ENCODE results near the gene TMEM184C. TPM values are rescaled to one million over a fixed set of nuclear protein-coding genes. Genes with fewer than 3 reads are reported as not detected.

The TMEM184C gene
- total and polyA plus RNA-seq, 2 donors (not counting 1 experiment from before 2014, with no cell fraction given), result 30.6 to 34.3 TPM

- Histone ChIP-seq H3K4me3 (replicated peaks in 1 of 4; ENCODE audit: control extremely low read depth in 1 of 4, insufficient read depth in 1 of 4, low read depth in 3 of 4, low read length in 4 of 4) (no peak overlapping the region), H3K9me3 (ENCODE audit: control insufficient read depth, insufficient read depth, low read depth, low read length) (no peaks in the 10 kb centered on the region), H4K20me1 (ENCODE audit: control insufficient read depth, extremely low read depth, insufficient read depth, low read length) (no peaks in the 10 kb centered on the region), H3K27me3 (ENCODE audit: control insufficient read depth, insufficient read depth, low read length) (no peaks in the 10 kb centered on the region), H3K27ac (ENCODE audit: insufficient read depth, low read length) (no peak overlapping the region), H3K4me1 (ENCODE audit: control insufficient read depth, extremely low read depth, insufficient read depth, low read length) (no peaks in the 10 kb centered on the region), H3K4me2 (ENCODE audit: extremely low read depth, insufficient read depth, low read length) (no peak overlapping the region), H3K9ac (ENCODE audit: insufficient read depth, low read length) (no peak overlapping the region), H2AFZ (ENCODE audit: low read length) (no peak overlapping the region), H3K79me2 (ENCODE audit: control insufficient read depth, insufficient read depth, low read length) (peaks cover 2% of the 10 kb centered on the region), H3K36me3 (ENCODE audit: control insufficient read depth, insufficient read depth, low read length) (no peaks in the 10 kb centered on the region)
- TF ChIP-seq CTCF (conservative IDR thresholded peaks at IDR 0.05 in 1 of 2, IDR thresholded peaks at IDR 0.05 in 1 of 2; ENCODE audit: low read depth in 1 of 2, low read length in 2 of 2) (no peak), EZH2 (IDR thresholded peaks at IDR 0.05; ENCODE audit: low read length, missing control alignments) (no peak)
- DNase-seq (ENCODE audit: low read depth in 2 of 2), result no peak
Measured at GRCh38 chr4:147626903-147627302, 9.7 kb downstream of the TMEM184C start.

GRCh38 chr4:147628415-147628814, 11.2 kb downstream of the TMEM184C start:
- Histone ChIP-seq H3K4me3 (replicated peaks in 1 of 4; ENCODE audit: control extremely low read depth in 1 of 4, insufficient read depth in 1 of 4, low read depth in 3 of 4, low read length in 4 of 4) (no peak overlapping the region), H2AFZ (ENCODE audit: low read length) (no peak overlapping the region), H3K79me2 (ENCODE audit: control insufficient read depth, insufficient read depth, low read length) (no peaks in the 10 kb centered on the region), H3K4me1 (ENCODE audit: control insufficient read depth, extremely low read depth, insufficient read depth, low read length) (no peaks in the 10 kb centered on the region), H4K20me1 (ENCODE audit: control insufficient read depth, extremely low read depth, insufficient read depth, low read length) (no peaks in the 10 kb centered on the region), H3K27me3 (ENCODE audit: control insufficient read depth, insufficient read depth, low read length) (no peaks in the 10 kb centered on the region), H3K36me3 (ENCODE audit: control insufficient read depth, insufficient read depth, low read length) (no peaks in the 10 kb centered on the region), H3K27ac (ENCODE audit: insufficient read depth, low read length) (no peak overlapping the region), H3K9me3 (ENCODE audit: control insufficient read depth, insufficient read depth, low read depth, low read length) (no peaks in the 10 kb centered on the region), H3K4me2 (ENCODE audit: extremely low read depth, insufficient read depth, low read length) (no peak overlapping the region), H3K9ac (ENCODE audit: insufficient read depth, low read length) (no peak overlapping the region)
- DNase-seq (ENCODE audit: low read depth in 2 of 2), result no peak
- TF ChIP-seq CTCF (conservative IDR thresholded peaks at IDR 0.05 in 1 of 2, IDR thresholded peaks at IDR 0.05 in 1 of 2; ENCODE audit: low read depth in 1 of 2, low read length in 2 of 2), result no peak
- TF ChIP-seq EZH2 (IDR thresholded peaks at IDR 0.05; ENCODE audit: low read length, missing control alignments), result no peak

DNA sequence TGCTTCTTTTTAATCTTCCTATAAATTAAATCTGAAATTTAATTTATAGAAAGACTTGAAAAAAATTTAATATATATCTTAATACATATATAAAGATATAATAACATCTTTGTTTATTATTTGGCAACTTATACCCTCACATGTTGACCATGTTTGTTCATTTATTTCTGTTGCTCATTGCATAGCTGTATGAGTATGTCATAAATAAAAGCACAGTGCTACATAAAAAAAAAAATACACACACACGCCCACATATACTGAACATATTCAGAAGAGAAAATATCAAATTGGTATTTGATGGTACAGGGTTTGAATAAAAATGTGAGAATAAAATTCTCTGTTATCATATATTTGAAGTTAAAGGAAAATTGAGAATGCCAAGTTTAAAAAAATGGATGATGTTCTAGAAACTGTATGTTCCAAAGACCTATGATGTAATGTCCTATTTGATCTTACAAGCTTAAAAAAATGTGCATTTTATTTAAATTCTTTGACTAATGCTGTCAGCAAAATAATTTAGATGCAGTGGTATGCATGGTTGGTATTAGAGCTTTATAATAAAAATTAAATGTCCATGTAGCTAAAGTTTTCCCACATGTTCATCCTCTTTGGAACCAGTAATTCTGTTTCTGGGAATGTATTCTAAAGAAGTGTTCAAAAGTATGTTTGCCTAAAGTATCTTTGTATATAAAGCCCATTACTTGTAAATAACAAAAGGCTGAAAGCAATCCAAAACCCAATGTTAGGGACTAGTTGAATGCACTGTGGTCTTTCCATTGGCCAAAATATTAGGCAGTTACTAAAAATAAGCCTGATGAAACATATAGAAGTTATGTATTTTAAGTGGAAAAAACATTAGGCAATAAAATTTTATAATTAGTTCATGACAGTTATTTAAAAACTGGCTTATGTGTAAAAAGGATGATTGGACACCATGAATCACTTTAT, 12.9 kb downstream of the TMEM184C start:
- no peak for DNase-seq (ENCODE audit: low read depth in 2 of 2)
- H3K4me3 ChIP-seq (replicated peaks in 1 of 4; ENCODE audit: control extremely low read depth in 1 of 4, insufficient read depth in 1 of 4, low read depth in 3 of 4, low read length in 4 of 4), result no peak overlapping the region
- H3K4me2 ChIP-seq (ENCODE audit: extremely low read depth, insufficient read depth, low read length), result no peak overlapping the region
- peaks cover 1% of the 10 kb centered on the region for H3K36me3 ChIP-seq (ENCODE audit: control insufficient read depth, insufficient read depth, low read length)
- H3K27ac ChIP-seq (ENCODE audit: insufficient read depth, low read length), result no peak overlapping the region
- H3K27me3 ChIP-seq (ENCODE audit: control insufficient read depth, insufficient read depth, low read length), result no peaks in the 10 kb centered on the region
- H4K20me1 ChIP-seq (ENCODE audit: control insufficient read depth, extremely low read depth, insufficient read depth, low read length), result no peaks in the 10 kb centered on the region
- H2AFZ ChIP-seq (ENCODE audit: low read length), result no peak overlapping the region
- H3K9me3 ChIP-seq (ENCODE audit: control insufficient read depth, insufficient read depth, low read depth, low read length), result no peaks in the 10 kb centered on the region
- H3K9ac ChIP-seq (ENCODE audit: insufficient read depth, low read length), result no peak overlapping the region
- TF ChIP-seq CTCF (conservative IDR thresholded peaks at IDR 0.05 in 1 of 2, IDR thresholded peaks at IDR 0.05 in 1 of 2; ENCODE audit: low read depth in 1 of 2, low read length in 2 of 2) (no peak), EZH2 (IDR thresholded peaks at IDR 0.05; ENCODE audit: low read length, missing control alignments) (no peak)
- no peaks in the 10 kb centered on the region for H3K79me2 ChIP-seq (ENCODE audit: control insufficient read depth, insufficient read depth, low read length)
- H3K4me1 ChIP-seq (ENCODE audit: control insufficient read depth, extremely low read depth, insufficient read depth, low read length), result no peaks in the 10 kb centered on the region
